Measurements from ENCODE around the gene PROM1.

DNA sequence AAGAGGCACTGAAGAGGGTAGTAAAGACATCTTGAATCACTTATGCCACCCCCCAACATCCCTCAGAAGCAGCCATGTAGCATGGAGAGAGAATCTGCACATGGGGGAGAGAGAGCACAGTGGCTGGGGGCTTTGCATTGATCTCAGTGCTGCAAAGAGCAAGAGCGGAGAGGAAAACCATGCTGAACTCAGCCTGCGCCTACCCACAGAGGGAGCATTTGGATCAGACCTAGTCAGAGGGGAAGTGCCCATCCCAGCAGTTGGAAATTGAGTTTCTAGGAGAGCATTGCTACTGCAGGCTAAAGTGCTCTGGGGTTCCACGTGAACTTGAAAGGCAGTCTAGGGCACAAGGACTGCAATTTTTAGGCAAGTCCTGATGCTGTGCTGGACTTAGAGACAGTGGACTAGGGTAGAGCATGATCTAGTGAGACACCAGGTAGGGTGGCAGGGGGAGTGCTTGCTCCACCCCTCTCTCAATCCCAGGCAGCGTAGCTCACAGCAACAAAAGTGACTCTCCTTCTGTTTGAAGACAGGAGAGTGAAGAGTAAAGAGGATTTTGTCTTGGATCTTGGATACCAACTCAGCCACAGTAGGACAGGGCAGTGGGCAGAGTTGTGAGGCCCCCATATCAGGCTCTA is 9.0 kb upstream of the PROM1 start:
- TF ChIP-seq POLR2AphosphoS5 (IDR thresholded peaks at IDR 0.05; ENCODE audit: insufficient read depth in 1 of 2, low read depth in 1 of 2) = no peak
- TF ChIP-seq, protein P1, sequence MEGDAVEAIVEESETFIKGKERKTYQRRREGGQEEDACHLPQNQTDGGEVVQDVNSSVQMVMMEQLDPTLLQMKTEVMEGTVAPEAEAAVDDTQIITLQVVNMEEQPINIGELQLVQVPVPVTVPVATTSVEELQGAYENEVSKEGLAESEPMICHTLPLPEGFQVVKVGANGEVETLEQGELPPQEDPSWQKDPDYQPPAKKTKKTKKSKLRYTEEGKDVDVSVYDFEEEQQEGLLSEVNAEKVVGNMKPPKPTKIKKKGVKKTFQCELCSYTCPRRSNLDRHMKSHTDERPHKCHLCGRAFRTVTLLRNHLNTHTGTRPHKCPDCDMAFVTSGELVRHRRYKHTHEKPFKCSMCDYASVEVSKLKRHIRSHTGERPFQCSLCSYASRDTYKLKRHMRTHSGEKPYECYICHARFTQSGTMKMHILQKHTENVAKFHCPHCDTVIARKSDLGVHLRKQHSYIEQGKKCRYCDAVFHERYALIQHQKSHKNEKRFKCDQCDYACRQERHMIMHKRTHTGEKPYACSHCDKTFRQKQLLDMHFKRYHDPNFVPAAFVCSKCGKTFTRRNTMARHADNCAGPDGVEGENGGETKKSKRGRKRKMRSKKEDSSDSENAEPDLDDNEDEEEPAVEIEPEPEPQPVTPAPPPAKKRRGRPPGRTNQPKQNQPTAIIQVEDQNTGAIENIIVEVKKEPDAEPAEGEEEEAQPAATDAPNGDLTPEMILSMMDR (IDR thresholded peaks at IDR 0.05) = no peak
